ENCODE data around the gene TDRD12. TPM values are rescaled to one million over a fixed set of nuclear protein-coding genes. Genes with fewer than 3 reads are reported as not detected.
"Not testable (repeated sequence)": the region's sequence is repeated elsewhere in the genome, so short reads cannot be mapped to it uniquely, and the experiment has no call there.

Gene TDRD12
- total RNA-seq, 1 donor from 2014 or later = 1.6 TPM

DNA sequence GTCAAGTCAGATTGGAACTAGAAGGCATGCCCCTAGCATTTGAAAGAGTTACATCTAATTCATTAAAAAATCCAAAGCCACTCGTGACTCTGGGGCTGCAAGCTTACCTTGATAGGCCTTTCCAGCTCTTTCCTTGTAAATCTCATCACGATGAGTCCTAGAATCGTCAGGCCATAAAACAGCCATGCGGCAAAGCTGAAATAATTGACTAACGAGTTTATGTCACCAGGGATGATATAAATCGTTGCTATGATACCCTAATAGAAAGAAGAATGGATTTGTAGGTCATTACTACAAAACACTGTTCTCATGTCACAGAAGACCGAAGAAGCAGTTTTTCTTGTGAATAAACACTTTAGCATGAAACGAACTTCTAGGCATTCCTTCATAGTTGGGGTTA, 122.5 kb downstream of the TDRD12 start:
- no peaks in the 10 kb centered on the region for H3K36me3 ChIP-seq (ENCODE audit: control insufficient read depth in 3 of 3, insufficient read depth in 3 of 3, low read length in 3 of 3)
- H3K4me1 ChIP-seq (ENCODE audit: control insufficient read depth in 3 of 3, insufficient read depth in 3 of 3, low read length in 3 of 3) = no peaks in the 10 kb centered on the region
- peaks cover 0 to 3% (median 0%) of the 10 kb centered on the region in 3 donors for H3K9me3 ChIP-seq (ENCODE audit: control insufficient read depth in 3 of 3, low read length in 3 of 3)
- H3K9ac ChIP-seq (ENCODE audit: low read depth in 1 of 3, low read length in 3 of 3) = no peak overlapping the region
- H3K27ac ChIP-seq (ENCODE audit: low read depth, low read length) = no peak overlapping the region
- no peaks in the 10 kb centered on the region for H3K27me3 ChIP-seq (ENCODE audit: control insufficient read depth in 3 of 3, insufficient read depth in 3 of 3, low read length in 3 of 3)
- no peak overlapping the region for H3K4me3 ChIP-seq (ENCODE audit: low read length in 3 of 3)

DNA sequence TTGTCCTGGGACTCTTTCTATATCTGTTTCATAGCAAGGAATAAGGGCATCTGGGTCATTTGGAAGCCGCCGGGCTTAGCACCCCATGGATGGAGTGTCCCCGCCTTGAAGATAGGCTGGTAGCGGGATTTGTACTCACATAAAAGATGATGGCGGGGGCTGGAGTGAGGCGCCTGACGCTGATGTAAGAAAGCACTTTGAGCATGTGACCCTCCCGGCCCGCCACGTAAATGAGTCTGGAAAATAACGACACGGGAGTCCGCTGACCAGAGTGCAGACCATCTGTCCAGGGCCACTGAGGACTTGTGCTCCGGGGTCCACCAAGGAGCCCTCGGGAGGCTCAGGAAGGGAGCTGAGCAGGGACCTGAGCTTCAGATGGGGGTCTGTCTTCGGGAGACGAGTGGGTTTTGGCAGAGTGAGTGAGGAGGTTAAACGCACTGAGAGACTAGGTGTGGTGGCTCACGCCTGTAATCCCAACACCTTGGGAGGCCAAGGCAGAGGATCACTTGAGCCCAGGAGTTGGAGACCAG, 124.2 kb downstream of the TDRD12 start:
- H3K9ac ChIP-seq (ENCODE audit: low read depth in 1 of 3, low read length in 3 of 3) = no peak overlapping the region
- H3K4me1 ChIP-seq (ENCODE audit: control insufficient read depth in 3 of 3, insufficient read depth in 3 of 3, low read length in 3 of 3) = no peaks in the 10 kb centered on the region
- H3K9me3 ChIP-seq (ENCODE audit: control insufficient read depth in 3 of 3, low read length in 3 of 3) = peaks cover 0 to 3% (median 0%) of the 10 kb centered on the region in 3 donors
- H3K27me3 ChIP-seq (ENCODE audit: control insufficient read depth in 3 of 3, insufficient read depth in 3 of 3, low read length in 3 of 3) = no peaks in the 10 kb centered on the region
- no peaks in the 10 kb centered on the region for H3K36me3 ChIP-seq (ENCODE audit: control insufficient read depth in 3 of 3, insufficient read depth in 3 of 3, low read length in 3 of 3)
- no peak overlapping the region for H3K4me3 ChIP-seq (ENCODE audit: low read length in 3 of 3)
- no peak overlapping the region for H3K27ac ChIP-seq (ENCODE audit: low read depth, low read length)

DNA sequence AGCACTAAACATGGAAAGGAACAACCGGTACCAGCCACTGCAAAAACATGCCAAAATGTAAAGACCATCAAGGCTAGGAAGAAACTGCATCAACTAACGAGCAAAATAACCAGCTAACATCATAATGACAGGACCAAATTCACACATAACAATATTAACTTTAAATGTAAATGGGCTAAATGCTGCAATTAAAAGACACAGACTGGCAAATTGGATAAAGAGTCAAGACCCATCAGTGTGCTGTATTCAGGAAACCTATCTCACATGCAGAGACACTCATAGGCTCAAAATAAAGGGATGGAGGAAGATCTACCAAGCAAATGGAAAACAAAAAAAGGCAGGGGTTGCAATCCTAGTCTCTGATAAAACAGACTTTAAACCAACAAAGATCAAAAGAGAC, 128.5 kb downstream of the TDRD12 start:
- H3K27me3 ChIP-seq (ENCODE audit: control insufficient read depth in 3 of 3, insufficient read depth in 3 of 3, low read length in 3 of 3); H3K4me3 ChIP-seq (ENCODE audit: low read length in 3 of 3); H3K9me3 ChIP-seq (ENCODE audit: control insufficient read depth in 3 of 3, low read length in 3 of 3); H3K27ac ChIP-seq (ENCODE audit: low read depth, low read length); H3K36me3 ChIP-seq (ENCODE audit: control insufficient read depth in 3 of 3, insufficient read depth in 3 of 3, low read length in 3 of 3); H3K4me1 ChIP-seq (ENCODE audit: control insufficient read depth in 3 of 3, insufficient read depth in 3 of 3, low read length in 3 of 3); H3K9ac ChIP-seq (ENCODE audit: low read depth in 1 of 3, low read length in 3 of 3): not testable (repeated sequence)

DNA sequence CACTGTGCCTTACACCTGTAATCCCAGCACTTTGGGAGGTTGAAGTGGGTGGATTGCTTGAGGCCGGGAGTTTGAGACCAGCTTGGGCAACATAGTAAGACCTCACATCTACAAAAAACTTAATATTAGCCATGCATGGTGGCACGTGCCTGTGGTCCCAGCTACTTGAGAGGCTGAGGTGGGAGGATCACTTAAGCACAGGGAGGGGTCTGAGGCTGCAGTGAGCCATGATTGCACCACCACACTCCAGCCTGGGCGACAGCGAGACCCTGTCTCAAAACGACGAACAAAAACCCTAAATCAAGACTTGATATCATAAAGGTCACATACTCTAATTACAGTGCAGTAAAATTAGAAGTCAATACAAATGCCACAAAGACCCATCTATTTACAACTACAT, 132.6 kb downstream of the TDRD12 start:
- H3K9me3 ChIP-seq (ENCODE audit: control insufficient read depth in 3 of 3, low read length in 3 of 3) = no peaks in the 10 kb centered on the region
- H3K9ac ChIP-seq (ENCODE audit: low read depth in 1 of 3, low read length in 3 of 3) = no peak overlapping the region
- H3K27ac ChIP-seq (ENCODE audit: low read depth, low read length) = no peak overlapping the region
- H3K4me1 ChIP-seq (ENCODE audit: control insufficient read depth in 3 of 3, insufficient read depth in 3 of 3, low read length in 3 of 3) = no peaks in the 10 kb centered on the region
- H3K27me3 ChIP-seq (ENCODE audit: control insufficient read depth in 3 of 3, insufficient read depth in 3 of 3, low read length in 3 of 3) = no peaks in the 10 kb centered on the region
- no peak overlapping the region for H3K4me3 ChIP-seq (ENCODE audit: low read length in 3 of 3)
- no peaks in the 10 kb centered on the region for H3K36me3 ChIP-seq (ENCODE audit: control insufficient read depth in 3 of 3, insufficient read depth in 3 of 3, low read length in 3 of 3)

DNA sequence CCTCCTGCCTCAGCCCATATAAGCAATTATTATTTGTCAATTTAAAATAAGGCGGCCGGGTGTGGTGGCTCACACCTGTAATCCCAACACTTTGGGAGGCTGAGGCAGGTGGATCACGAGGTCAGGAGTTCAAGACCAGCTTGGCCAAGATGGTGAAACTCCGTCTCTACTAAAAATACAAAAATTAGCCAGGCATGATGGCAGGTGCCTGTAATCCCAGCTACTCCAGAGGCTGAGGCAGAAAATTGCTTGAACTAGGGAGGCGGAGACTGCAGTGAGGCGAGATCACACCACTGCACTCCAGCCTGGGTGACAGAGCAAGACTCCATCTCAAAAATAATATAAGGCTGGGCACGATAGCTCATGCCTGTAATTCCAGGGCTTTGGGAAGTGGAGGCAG, 137.3 kb downstream of the TDRD12 start:
- H3K27me3 ChIP-seq (ENCODE audit: control insufficient read depth in 3 of 3, insufficient read depth in 3 of 3, low read length in 3 of 3); H3K9me3 ChIP-seq (ENCODE audit: control insufficient read depth in 3 of 3, low read length in 3 of 3); H3K36me3 ChIP-seq (ENCODE audit: control insufficient read depth in 3 of 3, insufficient read depth in 3 of 3, low read length in 3 of 3); H3K9ac ChIP-seq (ENCODE audit: low read depth in 1 of 3, low read length in 3 of 3); H3K27ac ChIP-seq (ENCODE audit: low read depth, low read length); H3K4me3 ChIP-seq (ENCODE audit: low read length in 3 of 3); H3K4me1 ChIP-seq (ENCODE audit: control insufficient read depth in 3 of 3, insufficient read depth in 3 of 3, low read length in 3 of 3): not testable (repeated sequence)

DNA sequence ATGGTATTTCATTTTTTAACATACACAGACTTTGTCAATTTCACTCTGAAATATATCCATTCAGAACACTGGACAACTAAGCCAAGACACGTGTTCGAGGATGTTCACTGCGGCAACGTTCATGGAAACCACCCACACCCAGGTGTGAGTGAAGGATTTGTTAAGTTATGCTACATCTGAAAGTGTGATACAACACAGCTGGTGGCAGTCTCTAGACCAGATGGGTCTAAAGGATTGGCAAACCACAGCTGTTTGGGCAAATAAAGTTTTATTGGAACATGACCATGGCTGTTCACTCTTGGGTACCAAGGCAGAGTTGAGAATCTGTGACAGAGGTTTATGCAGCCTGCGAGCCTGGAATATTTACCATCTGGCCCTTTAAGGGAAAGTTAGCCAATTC, 138.0 kb downstream of the TDRD12 start:
- Histone ChIP-seq H3K9ac (ENCODE audit: low read depth in 1 of 3, low read length in 3 of 3) (no peak overlapping the region), H3K9me3 (ENCODE audit: control insufficient read depth in 3 of 3, low read length in 3 of 3) (no peaks in the 10 kb centered on the region), H3K36me3 (ENCODE audit: control insufficient read depth in 3 of 3, insufficient read depth in 3 of 3, low read length in 3 of 3) (no peaks in the 10 kb centered on the region), H3K27ac (ENCODE audit: low read depth, low read length) (no peak overlapping the region), H3K4me3 (ENCODE audit: low read length in 3 of 3) (no peak overlapping the region), H3K4me1 (ENCODE audit: control insufficient read depth in 3 of 3, insufficient read depth in 3 of 3, low read length in 3 of 3) (no peaks in the 10 kb centered on the region), H3K27me3 (ENCODE audit: control insufficient read depth in 3 of 3, insufficient read depth in 3 of 3, low read length in 3 of 3) (no peaks in the 10 kb centered on the region)

DNA sequence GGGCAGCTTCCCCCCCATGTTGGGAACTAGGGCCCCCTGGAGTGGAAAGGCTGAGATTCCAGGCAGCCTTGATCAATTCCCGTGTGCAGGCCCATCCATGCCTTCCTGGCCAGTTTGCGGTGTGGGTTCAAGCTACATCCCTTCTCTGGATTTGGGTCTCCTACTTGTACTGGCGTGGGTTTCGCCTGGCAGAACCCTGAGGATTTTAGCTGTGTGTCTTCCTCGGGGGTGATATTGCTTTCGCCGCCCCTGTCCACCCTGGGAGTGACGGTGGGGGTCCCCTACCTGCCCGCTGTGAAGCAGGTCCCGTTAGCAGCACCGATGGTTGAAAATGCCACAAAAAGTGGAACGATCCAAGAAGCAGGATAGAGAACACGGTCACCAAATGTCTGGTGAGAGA, 138.6 kb downstream of the TDRD12 start:
- H3K9me3 ChIP-seq (ENCODE audit: control insufficient read depth in 3 of 3, low read length in 3 of 3) = no peaks in the 10 kb centered on the region
- H3K36me3 ChIP-seq (ENCODE audit: control insufficient read depth in 3 of 3, insufficient read depth in 3 of 3, low read length in 3 of 3) = no peaks in the 10 kb centered on the region
- H3K27ac ChIP-seq (ENCODE audit: low read depth, low read length) = no peak overlapping the region
- no peaks in the 10 kb centered on the region for H3K27me3 ChIP-seq (ENCODE audit: control insufficient read depth in 3 of 3, insufficient read depth in 3 of 3, low read length in 3 of 3)
- H3K9ac ChIP-seq (ENCODE audit: low read depth in 1 of 3, low read length in 3 of 3) = no peak overlapping the region
- H3K4me3 ChIP-seq (ENCODE audit: low read length in 3 of 3) = no peak overlapping the region
- no peaks in the 10 kb centered on the region for H3K4me1 ChIP-seq (ENCODE audit: control insufficient read depth in 3 of 3, insufficient read depth in 3 of 3, low read length in 3 of 3)

DNA sequence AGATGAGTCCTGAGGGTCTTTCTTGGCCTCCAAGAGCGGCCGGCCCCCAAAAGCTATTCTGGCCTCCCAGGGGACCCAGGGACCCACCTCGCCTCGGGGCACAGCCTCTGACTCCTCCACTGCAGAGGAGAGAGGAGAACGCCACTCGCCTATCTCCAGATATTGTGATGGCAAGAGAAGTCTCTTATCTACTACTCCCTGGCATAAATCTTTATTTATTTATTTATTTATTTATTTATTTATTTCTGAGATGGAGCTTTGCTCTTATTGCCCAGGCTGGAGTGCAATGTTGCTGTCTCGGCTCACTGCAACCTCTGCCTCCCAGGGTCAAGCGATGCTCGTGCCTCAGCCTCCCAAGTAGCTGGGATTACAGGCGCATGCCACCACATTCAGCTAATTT, 139.0 kb downstream of the TDRD12 start:
- H3K27me3 ChIP-seq (ENCODE audit: control insufficient read depth in 3 of 3, insufficient read depth in 3 of 3, low read length in 3 of 3) = no peaks in the 10 kb centered on the region
- no peak overlapping the region for H3K9ac ChIP-seq (ENCODE audit: low read depth in 1 of 3, low read length in 3 of 3)
- H3K36me3 ChIP-seq (ENCODE audit: control insufficient read depth in 3 of 3, insufficient read depth in 3 of 3, low read length in 3 of 3) = no peaks in the 10 kb centered on the region
- no peaks in the 10 kb centered on the region for H3K4me1 ChIP-seq (ENCODE audit: control insufficient read depth in 3 of 3, insufficient read depth in 3 of 3, low read length in 3 of 3)
- H3K27ac ChIP-seq (ENCODE audit: low read depth, low read length) = no peak overlapping the region
- no peaks in the 10 kb centered on the region for H3K9me3 ChIP-seq (ENCODE audit: control insufficient read depth in 3 of 3, low read length in 3 of 3)
- no peak overlapping the region for H3K4me3 ChIP-seq (ENCODE audit: low read length in 3 of 3)

DNA sequence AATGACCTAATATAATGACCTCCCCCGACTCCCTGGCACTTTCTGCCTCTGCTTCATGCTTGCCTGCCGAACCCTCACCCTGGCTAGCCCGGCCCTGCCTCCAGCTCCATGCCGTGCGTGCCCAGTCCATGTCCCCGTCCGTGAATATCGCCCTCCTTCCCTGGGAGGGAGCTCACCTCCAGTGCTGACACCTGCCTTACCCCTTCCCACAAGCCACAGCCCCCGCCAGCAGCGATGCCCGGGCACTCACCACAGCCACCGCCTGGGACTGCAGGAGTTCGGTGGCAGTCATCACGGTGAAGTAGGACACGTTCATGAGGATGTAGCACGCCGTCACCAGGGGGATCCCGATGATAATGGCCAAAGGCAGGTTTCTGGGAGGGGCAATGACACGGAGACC, 140.0 kb downstream of the TDRD12 start:
- Histone ChIP-seq H3K4me3 (ENCODE audit: low read length in 3 of 3) (no peak overlapping the region), H3K27ac (ENCODE audit: low read depth, low read length) (no peak overlapping the region), H3K4me1 (ENCODE audit: control insufficient read depth in 3 of 3, insufficient read depth in 3 of 3, low read length in 3 of 3) (no peaks in the 10 kb centered on the region), H3K9me3 (ENCODE audit: control insufficient read depth in 3 of 3, low read length in 3 of 3) (no peaks in the 10 kb centered on the region), H3K27me3 (ENCODE audit: control insufficient read depth in 3 of 3, insufficient read depth in 3 of 3, low read length in 3 of 3) (peaks cover 0 to 4% (median 0%) of the 10 kb centered on the region in 3 donors), H3K9ac (ENCODE audit: low read depth in 1 of 3, low read length in 3 of 3) (no peak overlapping the region), H3K36me3 (ENCODE audit: control insufficient read depth in 3 of 3, insufficient read depth in 3 of 3, low read length in 3 of 3) (no peaks in the 10 kb centered on the region)

DNA sequence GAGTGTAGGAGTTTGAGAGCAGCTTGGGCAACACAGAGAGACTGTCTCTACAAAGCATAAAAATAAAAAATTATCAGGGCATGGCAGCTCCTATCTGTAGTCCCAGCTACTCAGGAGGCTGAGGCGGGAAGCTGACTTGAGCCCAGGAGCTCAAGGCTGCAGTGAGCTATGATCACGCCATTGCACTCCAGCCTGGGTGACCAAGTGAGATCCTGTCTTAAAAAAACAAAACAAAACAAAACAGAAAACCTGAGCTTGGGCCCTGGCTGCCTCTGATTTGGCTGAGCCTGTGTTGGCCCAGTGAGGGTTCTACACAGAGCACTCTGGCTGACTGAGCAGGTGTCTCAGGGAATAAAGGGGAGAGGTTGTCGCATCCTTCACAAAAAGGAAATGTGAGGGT, 142.0 kb downstream of the TDRD12 start:
- Histone ChIP-seq H3K9me3 (ENCODE audit: control insufficient read depth in 3 of 3, low read length in 3 of 3) (no peaks in the 10 kb centered on the region), H3K27me3 (ENCODE audit: control insufficient read depth in 3 of 3, insufficient read depth in 3 of 3, low read length in 3 of 3) (peaks cover 0 to 4% (median 0%) of the 10 kb centered on the region in 3 donors), H3K9ac (ENCODE audit: low read depth in 1 of 3, low read length in 3 of 3) (no peak overlapping the region), H3K4me3 (ENCODE audit: low read length in 3 of 3) (no peak overlapping the region), H3K27ac (ENCODE audit: low read depth, low read length) (no peak overlapping the region), H3K4me1 (ENCODE audit: control insufficient read depth in 3 of 3, insufficient read depth in 3 of 3, low read length in 3 of 3) (no peaks in the 10 kb centered on the region), H3K36me3 (ENCODE audit: control insufficient read depth in 3 of 3, insufficient read depth in 3 of 3, low read length in 3 of 3) (no peaks in the 10 kb centered on the region)

DNA sequence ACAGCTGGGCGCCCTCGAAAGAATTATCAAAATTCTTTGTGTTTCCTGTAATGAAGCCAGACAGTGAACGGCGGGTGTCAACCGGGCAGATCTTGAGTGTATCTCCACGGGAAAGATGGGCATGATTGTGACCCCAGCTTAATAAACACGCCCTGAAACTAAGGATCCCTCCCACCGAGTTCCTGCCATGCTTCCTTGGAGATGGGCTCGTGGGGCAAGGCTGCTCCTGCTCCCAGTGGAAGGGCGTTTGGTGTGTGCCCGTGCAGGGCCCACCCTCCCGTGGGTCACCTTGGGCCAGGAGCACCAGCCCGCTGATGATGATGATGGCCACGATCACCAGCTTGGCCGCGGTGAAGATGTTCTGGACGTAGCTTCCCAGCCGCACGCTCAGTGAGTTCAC, 142.6 kb downstream of the TDRD12 start:
- no peaks in the 10 kb centered on the region for H3K9me3 ChIP-seq (ENCODE audit: control insufficient read depth in 3 of 3, low read length in 3 of 3)
- no peak overlapping the region for H3K9ac ChIP-seq (ENCODE audit: low read depth in 1 of 3, low read length in 3 of 3)
- no peak overlapping the region for H3K4me3 ChIP-seq (ENCODE audit: low read length in 3 of 3)
- H3K36me3 ChIP-seq (ENCODE audit: control insufficient read depth in 3 of 3, insufficient read depth in 3 of 3, low read length in 3 of 3) = no peaks in the 10 kb centered on the region
- peaks cover 0 to 4% (median 0%) of the 10 kb centered on the region in 3 donors for H3K27me3 ChIP-seq (ENCODE audit: control insufficient read depth in 3 of 3, insufficient read depth in 3 of 3, low read length in 3 of 3)
- H3K4me1 ChIP-seq (ENCODE audit: control insufficient read depth in 3 of 3, insufficient read depth in 3 of 3, low read length in 3 of 3) = no peaks in the 10 kb centered on the region
- H3K27ac ChIP-seq (ENCODE audit: low read depth, low read length) = no peak overlapping the region

Data from skeletal muscle tissue (tissue), 4 donors.